HUDEP-2 (cell line): ENCODE data around the gene SKIL.

Source experiments
- DNase-seq, 76 experiments: peaks; one replicate each; lab custom pipeline; 2025; ENCODE audit not compliant: unreplicated experiment in 76 of 76; lab: John Stamatoyannopoulos, UW

Gene SKIL

DNA sequence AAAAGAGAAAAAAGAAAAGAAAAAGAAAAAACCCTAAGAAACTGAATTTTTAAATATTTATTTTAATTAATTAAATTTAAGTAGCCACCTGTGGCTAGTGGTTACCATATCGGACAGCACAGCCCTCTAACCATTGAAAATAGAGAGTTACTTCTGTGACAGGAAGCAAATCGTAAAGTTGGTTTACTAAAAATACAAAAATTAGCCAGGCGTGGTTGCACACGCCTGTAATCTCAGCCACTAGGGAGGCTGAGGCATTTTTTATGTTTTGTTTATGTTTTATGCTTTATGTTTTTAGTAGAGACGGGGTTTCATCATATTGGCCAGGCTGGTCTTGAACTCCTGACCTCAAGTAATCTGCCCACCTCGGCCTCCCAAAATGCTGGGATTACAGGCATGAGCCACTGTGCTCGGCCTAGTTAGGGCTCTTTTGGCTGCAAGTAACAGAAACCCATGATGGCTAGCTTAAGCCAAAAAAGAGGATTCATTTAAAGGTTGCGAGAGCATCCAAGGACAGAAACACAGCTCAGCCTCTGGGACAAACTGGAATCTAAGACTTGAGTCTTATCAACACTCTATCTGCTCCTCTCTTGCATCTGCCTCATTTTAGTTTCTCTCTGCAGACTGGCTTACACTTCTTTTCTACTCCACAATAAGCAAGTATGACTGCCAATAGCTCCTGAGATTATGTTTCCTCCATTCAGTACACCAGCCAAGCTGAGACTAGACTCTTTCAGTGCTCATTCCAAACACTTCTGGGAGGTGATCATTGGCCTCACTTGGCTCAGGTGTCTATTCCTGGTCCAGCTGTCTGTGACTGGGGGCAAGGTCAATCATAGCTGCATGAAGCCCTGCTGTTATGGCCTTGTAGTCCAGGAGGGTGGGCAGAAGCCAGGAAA lies 6.8 kb upstream of the SKIL start:
- DNase-seq: no peak

DNA sequence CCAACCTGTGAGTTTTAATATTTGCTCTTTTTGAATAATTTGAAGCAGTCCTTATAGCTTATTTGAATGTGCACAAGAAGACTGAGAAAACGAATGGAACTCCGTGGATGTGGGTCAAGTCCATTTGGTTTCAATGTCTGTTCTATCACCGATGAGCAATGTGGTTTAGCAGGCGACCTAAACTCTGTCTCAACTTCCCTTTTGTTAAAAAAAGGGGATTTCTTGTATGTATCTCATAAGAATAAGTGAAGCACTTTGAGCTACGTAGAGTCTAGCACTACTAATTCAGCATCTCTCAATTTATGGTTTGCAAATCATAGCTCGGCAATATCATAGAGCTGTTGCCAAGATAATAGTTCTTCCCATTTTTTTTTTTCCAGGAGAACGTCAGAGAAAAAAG lies 4.6 kb upstream of the SKIL start:
- no peak for DNase-seq

DNA sequence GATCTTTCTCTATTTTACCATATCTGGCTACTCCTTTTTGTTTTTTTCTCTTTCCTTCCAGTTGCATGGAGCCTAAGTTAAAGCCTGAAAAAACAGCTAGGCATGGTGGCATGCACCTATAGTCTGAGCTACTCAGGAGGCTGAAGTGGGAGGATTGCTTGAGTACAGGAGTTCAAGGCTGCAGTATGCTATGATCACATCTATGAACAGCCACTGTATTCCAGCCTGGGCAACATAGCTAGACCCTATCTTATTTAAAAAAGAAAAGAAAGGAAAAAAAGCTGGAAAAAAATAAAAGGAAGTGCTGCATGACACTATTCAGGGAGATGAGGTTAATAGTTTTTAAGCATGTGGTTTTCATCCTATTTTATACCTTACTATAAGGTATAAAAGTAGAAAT lies 4.0 kb upstream of the SKIL start:
- no peak for DNase-seq

DNA sequence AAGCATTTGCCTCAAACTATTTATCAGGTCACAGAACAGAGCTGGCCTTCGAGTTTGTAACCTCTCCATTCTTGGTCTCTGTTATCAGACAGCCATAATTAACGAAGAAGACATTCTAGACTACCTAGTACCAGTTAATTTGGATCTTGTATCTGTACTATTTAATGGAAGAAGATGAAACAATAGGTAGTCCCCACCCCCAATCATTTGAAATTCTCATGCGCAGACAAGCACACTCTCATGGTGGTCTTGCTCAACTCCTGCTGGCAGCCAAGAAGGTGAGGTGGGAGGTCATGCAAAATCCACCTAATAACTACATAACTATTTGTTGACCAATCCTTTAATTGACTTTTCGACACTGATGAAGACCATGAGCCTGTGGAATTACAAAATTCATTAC lies 2.8 kb upstream of the SKIL start:
- DNase-seq: no peak

DNA sequence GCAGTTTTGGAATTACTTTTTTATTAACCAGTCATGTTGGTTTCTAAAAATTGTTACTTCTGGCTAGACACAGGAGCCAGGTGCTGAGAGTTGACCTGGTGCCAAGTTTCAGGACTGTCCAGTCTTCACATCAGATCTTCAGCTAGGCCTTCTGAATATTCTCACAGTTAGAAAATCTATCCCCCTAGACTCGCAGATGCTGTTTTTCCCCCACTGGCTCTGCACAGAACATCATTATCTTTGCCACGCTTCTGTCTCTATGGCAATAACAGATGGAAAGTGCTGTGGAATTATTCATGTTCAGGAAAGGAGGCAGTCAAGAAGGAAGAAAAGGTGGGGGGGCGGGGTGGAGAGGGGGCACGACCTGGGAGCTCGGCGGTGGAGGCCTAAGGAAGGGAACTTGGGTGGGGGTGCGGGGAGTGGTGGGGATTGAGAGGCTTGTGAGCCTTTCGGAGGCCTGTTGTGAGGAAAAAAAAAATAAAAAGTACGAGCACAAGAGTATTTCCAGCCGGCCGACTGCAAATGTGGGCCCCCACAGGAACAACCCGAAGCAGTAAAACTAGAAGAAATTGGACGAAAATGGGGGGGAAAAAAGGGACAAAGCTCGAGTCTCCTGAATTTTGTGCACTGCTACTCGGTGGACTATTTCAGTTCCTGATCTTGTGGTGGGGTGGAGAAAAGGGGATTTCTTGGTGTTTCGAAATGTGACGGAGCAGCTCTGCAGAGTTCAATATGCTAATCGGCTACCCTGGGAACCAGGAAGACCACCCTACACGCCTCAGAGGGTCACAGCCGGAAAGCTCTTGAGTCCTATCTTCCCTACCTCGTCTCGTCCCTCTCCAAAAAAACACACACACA lies 1.5 kb upstream of the SKIL start:
- peak in 6 of 76 experiments; percentile 1 to 43 (median 18) for DNase-seq

DNA sequence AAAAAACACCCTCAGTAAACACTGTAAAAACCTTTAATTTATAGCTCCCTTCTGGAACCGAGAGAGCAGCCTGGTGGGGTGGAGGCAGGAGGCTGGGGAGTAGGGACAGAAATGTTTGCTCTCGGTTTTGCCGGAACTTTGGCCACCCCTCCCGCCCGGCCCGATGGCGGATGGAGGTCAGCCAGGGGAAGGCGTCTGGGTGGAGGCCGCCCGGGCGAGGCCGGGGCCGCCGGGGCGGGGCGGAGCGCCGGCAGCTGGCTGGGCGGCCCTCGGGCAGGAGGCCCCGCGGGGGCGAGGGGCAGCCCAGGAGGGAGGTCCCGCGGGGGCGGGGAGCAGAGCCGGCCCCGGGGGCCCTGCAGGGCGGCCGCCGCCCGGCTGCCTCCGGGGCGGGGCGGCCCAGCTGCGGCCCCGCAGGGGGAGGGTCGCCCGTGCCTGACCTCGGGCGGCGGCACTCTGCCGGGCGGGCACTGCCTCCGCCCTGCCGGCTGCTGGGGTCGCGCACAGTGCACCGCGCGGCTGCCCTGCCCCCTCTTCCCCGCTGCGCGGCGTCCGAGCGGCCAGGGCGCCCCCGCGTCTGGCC lies 829 bp upstream of the SKIL start:
- peak in 64 of 76 experiments; percentile 3 to 85 (median 61) for DNase-seq

DNA sequence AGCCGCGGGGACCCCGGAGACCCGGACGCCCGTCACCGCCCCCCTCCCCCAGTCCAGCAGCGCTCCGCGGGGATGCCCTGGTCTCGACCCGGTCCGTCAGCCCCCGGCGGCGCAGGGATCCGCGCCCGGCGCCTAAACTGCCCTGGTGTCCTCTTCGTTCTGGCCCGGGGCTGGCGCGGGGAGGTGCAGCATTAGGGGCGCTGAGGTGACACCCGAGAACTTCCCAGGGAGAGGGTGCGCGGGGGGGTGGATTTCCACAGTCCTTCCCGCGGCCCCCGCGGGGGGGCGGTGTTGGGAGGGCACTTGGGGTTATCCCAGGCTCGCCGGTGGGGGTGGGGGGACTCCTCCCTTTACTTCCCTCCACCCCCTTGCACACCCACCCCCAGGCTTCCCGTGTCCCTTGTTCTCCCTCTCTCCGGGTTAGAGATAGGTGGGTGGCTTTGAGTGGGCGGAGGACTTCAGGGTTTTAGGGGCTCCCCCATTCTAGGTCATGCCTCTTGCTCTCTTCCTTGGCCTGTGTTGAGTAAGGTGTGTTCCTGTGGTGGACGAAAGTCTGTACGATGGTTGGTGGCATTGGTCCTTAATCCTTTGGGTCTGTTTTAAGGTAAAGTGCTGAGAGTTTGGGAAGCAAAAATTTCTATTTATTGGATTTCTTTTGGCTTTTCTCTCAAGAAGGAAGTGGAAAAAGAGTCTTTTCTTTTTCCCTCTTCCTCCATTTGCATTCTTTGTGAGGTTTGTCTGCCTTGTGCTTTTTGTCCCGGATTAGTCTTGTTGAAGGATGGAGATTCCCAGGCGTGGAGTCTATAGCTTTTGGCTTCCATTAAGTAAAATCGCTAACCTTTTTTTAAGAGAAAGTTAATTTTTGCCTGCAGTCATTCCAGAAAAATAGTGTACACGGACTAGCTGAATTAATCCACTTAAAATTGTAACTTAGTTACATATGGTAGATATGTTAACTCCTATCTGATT lies 811 bp downstream of the SKIL start:
- DNase-seq: peak in 49 of 76 experiments; percentile 1 to 62 (median 36)

DNA sequence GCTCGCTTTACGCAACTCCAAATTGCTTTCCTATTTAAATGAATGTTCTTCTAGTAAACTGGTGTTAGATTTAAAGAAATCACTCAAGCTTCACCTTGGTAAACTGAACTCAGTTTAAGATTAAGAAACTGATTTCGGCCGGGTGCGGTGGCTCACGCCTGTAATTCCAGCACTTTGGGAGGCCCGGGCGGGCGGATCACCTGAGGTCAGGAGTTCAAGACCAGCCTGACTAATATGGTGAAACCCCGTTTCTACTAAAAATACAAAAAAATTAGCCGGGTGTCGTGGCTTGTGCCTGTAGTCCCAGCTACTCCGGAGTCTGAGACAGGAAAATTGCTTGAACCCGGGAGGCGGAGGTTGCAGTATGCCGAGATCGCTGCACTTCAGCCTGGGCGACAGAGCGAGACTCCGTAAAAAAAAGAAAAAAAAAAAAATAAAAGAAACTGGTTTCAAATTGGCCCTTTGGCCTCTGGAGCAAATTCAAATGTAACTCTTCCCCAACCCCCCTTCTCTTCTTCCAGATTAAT lies 1.7 kb downstream of the SKIL start:
- DNase-seq: no peak

DNA sequence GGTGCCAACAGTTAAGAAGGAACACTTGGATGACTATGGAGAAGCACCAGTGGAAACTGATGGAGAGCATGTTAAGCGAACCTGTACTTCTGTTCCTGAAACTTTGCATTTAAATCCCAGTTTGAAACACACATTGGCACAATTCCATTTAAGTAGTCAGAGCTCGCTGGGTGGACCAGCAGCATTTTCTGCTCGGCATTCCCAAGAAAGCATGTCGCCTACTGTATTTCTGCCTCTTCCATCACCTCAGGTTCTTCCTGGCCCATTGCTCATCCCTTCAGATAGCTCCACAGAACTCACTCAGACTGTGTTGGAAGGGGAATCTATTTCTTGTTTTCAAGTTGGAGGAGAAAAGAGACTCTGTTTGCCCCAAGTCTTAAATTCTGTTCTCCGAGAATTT lies 3.0 kb downstream of the SKIL start:
- peak in 1 of 76 experiments; percentile 1 for DNase-seq

DNA sequence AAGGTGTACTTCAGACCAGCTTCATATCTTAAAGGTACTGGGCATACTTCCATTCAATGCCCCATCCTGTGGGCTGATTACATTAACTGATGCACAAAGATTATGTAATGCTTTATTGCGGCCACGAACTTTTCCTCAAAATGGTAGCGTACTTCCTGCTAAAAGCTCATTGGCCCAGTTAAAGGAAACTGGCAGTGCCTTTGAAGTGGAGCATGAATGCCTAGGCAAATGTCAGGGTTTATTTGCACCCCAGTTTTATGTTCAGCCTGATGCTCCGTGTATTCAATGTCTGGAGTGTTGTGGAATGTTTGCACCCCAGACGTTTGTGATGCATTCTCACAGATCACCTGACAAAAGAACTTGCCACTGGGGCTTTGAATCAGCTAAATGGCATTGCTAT lies 3.4 kb downstream of the SKIL start:
- DNase-seq: peak in 1 of 76 experiments; percentile 5

DNA sequence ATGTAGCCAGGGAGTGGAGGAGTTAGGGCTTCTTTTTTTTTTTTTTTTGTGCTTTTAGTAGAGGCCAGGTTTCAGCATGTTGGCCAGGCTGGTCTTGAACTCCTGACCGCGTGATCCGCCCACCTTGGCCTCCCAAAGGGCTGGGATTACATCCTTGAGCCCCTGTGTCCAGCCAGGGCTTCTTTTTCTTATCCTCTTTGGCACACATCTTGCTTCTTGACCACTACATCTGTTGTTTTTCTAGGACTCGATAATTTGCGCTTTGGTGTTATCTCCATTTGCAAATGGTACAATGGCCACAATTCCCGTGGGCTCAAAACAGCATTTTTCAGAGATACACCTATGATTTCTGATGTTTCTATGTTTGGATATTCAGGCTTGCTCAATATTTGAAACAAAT lies 4.2 kb downstream of the SKIL start:
- DNase-seq: no peak

DNA sequence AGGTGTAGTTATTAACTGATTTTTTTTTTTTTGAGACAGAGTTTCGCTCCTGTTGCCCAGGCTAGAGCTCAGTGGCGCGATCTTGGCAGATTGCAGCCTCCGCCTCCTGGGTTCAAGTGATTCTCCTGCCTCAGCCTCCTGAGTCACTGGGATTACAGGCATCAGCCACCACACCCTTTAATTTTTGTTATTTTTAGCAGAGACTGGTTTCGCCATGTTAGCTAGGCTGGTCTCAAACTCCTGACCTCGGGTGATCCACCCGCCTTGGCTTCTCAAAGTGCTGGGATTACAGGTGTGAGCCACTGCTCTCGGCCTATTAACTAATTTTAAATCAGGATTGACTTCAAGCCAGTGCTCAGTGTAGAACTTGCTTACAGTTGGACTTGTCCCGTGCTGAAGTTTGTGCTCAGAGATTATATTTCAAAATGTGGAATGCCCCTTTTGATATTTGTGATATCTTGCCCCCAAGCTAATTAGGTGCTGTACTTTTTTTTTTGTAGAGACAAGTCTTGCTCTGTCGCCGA lies 6.0 kb downstream of the SKIL start:
- no peak for DNase-seq

DNA sequence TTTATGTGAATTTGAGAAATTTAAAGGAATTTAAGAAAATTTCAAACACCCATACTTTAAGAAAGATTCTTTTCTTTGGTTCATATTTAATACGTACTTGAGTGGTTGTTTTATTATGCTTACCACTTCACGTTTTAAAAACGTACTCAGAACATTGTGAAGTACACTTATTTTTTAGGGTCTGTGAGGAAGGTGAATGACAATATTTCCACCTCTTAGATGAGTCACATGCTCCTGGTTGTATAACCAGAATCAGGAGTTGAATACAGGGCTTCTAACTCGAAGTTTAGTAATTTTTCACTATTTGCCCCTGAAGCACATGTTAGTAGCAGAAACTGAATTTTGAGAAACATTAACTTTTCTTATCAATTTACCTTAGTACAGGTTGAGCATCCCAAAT lies 7.5 kb downstream of the SKIL start:
- DNase-seq: no peak

DNA sequence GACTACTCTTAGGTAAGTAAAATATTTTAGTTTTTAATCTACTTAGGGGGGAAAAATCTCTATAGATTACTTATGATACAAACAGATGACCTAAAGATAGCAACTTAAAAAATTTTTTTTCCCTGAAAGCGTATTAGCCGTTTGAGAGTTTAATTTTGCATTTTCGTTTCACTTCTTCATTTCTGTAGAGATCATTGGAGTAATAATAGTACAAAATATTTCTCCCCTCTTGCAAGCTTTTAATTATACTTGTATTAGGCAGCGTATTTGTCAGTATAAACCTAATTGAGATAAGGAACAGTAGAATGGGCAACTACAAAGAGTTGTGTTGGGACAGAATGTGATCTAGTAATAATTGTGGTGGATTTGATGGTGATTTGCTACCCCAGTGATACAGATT lies 10.3 kb downstream of the SKIL start:
- no peak for DNase-seq

DNA sequence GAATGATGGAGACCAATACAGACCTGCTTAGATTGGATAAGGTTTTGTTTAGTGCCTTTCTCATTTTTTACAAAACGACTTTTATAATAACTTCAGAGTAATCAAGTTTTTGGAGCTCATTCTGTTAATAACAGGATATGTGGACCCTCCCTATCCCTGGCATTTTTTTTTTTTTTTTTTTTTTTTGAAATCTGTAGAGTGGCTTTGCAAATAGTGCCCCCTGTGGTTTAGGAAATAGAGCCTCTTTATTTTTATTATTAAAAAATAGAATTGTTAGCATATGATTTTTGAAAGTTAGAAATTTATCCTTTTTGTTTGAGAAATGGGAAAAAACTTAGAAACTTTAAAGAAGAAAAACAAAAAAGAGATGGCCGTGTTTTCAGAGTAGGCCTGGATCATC lies 11.4 kb downstream of the SKIL start:
- peak in 1 of 76 experiments; percentile 3 for DNase-seq

DNA sequence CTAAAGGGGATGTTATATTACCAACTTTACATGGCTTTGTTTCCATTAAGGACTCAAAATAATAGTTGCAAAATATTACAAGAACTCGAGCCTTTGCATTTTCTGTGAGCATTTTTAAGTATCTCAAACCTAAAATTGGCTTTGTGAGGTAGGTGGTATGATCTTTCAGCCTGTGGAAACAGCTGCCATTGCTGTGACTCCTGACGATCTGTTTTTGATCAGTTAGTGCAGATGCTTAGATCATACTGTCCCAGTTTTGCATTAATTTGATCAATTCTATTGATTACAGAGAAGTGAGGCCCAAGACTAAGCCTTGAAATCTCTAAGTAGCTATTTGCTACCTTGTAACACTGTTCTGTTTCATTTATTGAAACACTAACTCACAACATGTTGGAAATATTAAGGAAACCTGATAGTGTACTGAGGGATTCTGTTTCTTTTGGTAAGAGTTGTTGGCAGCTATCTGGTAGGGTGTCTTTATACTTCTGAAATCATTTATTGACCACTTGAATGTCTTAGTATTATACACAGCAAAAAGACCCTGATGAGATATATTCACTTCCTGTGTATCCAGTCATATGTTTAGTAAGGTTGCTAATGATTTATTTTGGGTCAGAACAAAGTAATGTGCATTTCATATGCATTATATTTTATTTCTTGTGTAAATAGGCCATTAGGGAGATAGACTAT lies 14.8 kb downstream of the SKIL start:
- no peak for DNase-seq

DNA sequence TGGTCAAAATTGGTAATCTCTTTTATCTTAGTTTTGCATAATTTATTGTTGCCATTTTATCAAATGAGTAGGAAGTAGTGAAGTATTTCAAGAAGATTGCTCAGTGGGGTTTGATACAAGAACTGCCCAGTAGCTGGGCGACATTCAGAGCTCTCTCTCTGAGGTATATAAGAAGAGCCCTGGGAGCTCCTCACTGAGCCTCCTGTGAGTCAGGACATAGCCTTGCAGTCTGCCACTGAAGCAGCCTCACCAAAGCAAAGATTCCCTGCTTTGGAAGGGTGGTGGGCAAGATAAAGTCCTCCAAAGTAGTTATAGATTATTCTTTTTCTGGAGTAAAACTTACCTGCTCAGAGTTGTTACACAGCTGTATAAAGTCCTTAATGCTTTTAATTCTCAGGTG lies 26.1 kb downstream of the SKIL start:
- peak in 1 of 76 experiments; percentile 1 for DNase-seq

DNA sequence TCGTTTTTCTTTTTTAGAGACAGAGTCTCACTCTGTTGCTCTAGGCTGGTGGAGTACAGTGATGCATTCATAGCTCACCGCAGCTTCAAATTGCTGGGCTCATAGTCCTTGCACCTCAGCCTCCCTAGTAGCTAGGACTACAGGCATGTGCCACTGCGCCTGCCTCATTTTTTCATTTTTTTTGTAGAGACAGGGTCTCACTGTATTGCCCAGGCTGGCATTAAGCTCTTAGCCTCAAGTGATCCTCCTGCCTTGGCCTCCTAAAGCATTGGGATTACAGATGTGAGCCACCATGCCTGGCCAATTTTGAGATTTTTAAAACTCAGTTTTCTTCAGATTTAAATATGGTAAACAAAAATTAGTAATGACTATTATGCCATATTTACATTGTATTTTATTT lies 29.0 kb downstream of the SKIL start:
- no peak for DNase-seq

DNA sequence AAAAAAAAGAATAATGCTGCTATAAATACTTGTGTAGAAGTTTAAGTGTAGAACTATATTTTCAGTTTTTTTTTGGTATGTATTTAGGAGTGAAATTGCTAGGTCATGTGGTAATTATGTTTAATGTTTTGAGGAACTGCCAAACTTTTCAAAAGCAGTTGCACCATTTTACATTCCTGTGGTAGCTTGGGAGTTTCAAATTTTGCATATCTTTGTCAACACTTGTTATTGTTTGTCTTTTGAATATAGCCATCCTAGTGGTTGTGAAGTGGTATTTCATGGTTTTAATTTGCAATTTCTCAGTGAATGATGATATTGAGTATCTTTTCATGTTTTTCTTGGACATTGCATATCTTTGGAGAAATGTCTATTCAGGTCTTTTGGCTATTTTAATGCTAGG lies 30.4 kb downstream of the SKIL start:
- no peak for DNase-seq
